NCI-H345 treated with DMSO at 0.1 percent for 48 hours (cell line): ENCODE data around the gene ULK4.

Experiments
- DNase-seq: peaks from one replicate; lab custom pipeline; 2025; ENCODE audit not compliant: unreplicated experiment; lab: John Stamatoyannopoulos, UW

Gene ULK4

GRCh38 chr3:41370307-41370706 is 591.6 kb downstream of the ULK4 start:
- DNase-seq: no peak

- no peak for DNase-seq
Measured at GRCh38 chr3:41369838-41370237, 592.1 kb downstream of the ULK4 start.

- no peak for DNase-seq
Measured at GRCh38 chr3:41365973-41366372, 595.9 kb downstream of the ULK4 start.

- DNase-seq: no peak
Measured at GRCh38 chr3:41364736-41365135, 597.2 kb downstream of the ULK4 start.

GRCh38 chr3:41363830-41364523 is 597.9 kb downstream of the ULK4 start:
- no peak for DNase-seq

- DNase-seq: no peak
Measured at GRCh38 chr3:41362638-41363559, 599.0 kb downstream of the ULK4 start.

GRCh38 chr3:41357271-41357670 is 604.6 kb downstream of the ULK4 start:
- DNase-seq: no peak

GRCh38 chr3:41356775-41357174 is 605.1 kb downstream of the ULK4 start:
- DNase-seq: no peak

- no peak for DNase-seq
Measured at GRCh38 chr3:41352510-41352909, 609.4 kb downstream of the ULK4 start.

- DNase-seq: no peak
Measured at GRCh38 chr3:41350441-41350840, 611.5 kb downstream of the ULK4 start.

GRCh38 chr3:41348401-41348800 is 613.5 kb downstream of the ULK4 start:
- no peak for DNase-seq

- DNase-seq: no peak
Measured at GRCh38 chr3:41346698-41347270, 615.1 kb downstream of the ULK4 start.

GRCh38 chr3:41345788-41346187 is 616.1 kb downstream of the ULK4 start:
- DNase-seq: no peak

GRCh38 chr3:41339758-41340157 is 622.1 kb downstream of the ULK4 start:
- no peak for DNase-seq

- no peak for DNase-seq
Measured at GRCh38 chr3:41338276-41338675, 623.6 kb downstream of the ULK4 start.

- no peak for DNase-seq
Measured at GRCh38 chr3:41334426-41334825, 627.5 kb downstream of the ULK4 start.

- DNase-seq: no peak
Measured at GRCh38 chr3:41331041-41331440, 630.9 kb downstream of the ULK4 start.

GRCh38 chr3:41330465-41330864 is 631.4 kb downstream of the ULK4 start:
- no peak for DNase-seq

- no peak for DNase-seq
Measured at GRCh38 chr3:41329881-41330280, 632.0 kb downstream of the ULK4 start.

GRCh38 chr3:41328926-41329325 is 633.0 kb downstream of the ULK4 start:
- DNase-seq: no peak

- DNase-seq: no peak
Measured at GRCh38 chr3:41327718-41328117, 634.2 kb downstream of the ULK4 start.

GRCh38 chr3:41324156-41324475 is 637.8 kb downstream of the ULK4 start:
- peak; percentile 83 for DNase-seq
